Cardiac muscle cell (in vitro differentiated cells and primary cell): ENCODE results near the gene PNPO. TPM values are rescaled to one million over a fixed set of nuclear protein-coding genes. Genes with fewer than 3 reads are reported as not detected.

Experiments used
- DNase-seq, 2 donors: peaks; one replicate each; pipeline versions ENCODE4 v3.0.0 to v3.0.0-alpha.2; 2010 to 2017; ENCODE audit warnings: low read depth in 1 of 2, low spot score in 1 of 2
- H3K27ac ChIP-seq: fragments of 200-600 bp; sonication (generic); 2 replicates; pipeline ENCODE4 v1.5.1; 2016
- H3K27me3 ChIP-seq: fragments of 200-600 bp; sonication (generic); 2 replicates; pipeline ENCODE4 v1.6.0; 2016; ENCODE audit warnings: control low read depth
- H3K36me3 ChIP-seq: fragments of 200-600 bp; sonication (generic); 2 replicates; pipeline ENCODE4 v1.5.1; 2016; ENCODE audit warnings: control low read depth
- H3K4me1 ChIP-seq: fragments of 200-600 bp; sonication (generic); 2 replicates; pipeline ENCODE4 v1.8.1; 2017; ENCODE audit warnings: low read depth, mild to moderate bottlenecking, mixed run types
- H3K4me3 ChIP-seq: fragments of 200-600 bp; sonication (generic); 2 replicates; pipeline ENCODE4 v1.5.1; 2016; ENCODE audit warnings: mild to moderate bottlenecking
- H3K9me3 ChIP-seq: fragments of 200-600 bp; sonication (generic); 2 replicates; pipeline ENCODE4 v1.5.1; 2017; ENCODE audit warnings: low read depth, mild to moderate bottlenecking, control low read depth
- CTCF ChIP-seq: IDR thresholded peaks from 2 replicates; pipeline ENCODE4 v1.5.1; 2012; ENCODE audit warnings: low read depth, mild to moderate bottlenecking, low read length
- polyA plus RNA-seq: library from polyadenylated mRNA; unstranded; fragments of >200 nt; fragmentation: Nextera tagmentation; extraction: Ambion mirVana; gene quantifications from 2 replicates; pipeline ENCODE4 v1.2.1, GENCODE V29; 2016
- total RNA-seq: library from RNA; depleted of rRNA; stranded (reverse); fragments of >200 nt; gene quantifications from 2 replicates; pipeline ENCODE4 v1.2.3, GENCODE V29; 2016

Gene PNPO
- total and polyA plus RNA-seq, 2 experiments from 2014 or later, result 11.7 to 12.9 TPM

GRCh38 chr17:47914306-47914948 is 26.9 kb upstream of the PNPO start:
- Histone ChIP-seq H3K4me3 (no peak overlapping the region), H3K36me3 (peaks cover 10% of the 10 kb centered on the region), H3K27ac (no peak overlapping the region), H3K4me1 (peaks cover 3% of the 10 kb centered on the region), H3K27me3 (no peaks in the 10 kb centered on the region), H3K9me3 (no peaks in the 10 kb centered on the region)
- DNase-seq, result no peak
- no peak for TF ChIP-seq CTCF

GRCh38 chr17:47915776-47916398 is 25.5 kb upstream of the PNPO start:
- DNase-seq, result no peak
- Histone ChIP-seq H3K36me3 (peaks cover 10% of the 10 kb centered on the region), H3K27me3 (no peaks in the 10 kb centered on the region), H3K4me1 (peaks cover 3% of the 10 kb centered on the region), H3K4me3 (no peak overlapping the region), H3K9me3 (no peaks in the 10 kb centered on the region), H3K27ac (no peak overlapping the region)
- TF ChIP-seq CTCF, result no peak

DNA sequence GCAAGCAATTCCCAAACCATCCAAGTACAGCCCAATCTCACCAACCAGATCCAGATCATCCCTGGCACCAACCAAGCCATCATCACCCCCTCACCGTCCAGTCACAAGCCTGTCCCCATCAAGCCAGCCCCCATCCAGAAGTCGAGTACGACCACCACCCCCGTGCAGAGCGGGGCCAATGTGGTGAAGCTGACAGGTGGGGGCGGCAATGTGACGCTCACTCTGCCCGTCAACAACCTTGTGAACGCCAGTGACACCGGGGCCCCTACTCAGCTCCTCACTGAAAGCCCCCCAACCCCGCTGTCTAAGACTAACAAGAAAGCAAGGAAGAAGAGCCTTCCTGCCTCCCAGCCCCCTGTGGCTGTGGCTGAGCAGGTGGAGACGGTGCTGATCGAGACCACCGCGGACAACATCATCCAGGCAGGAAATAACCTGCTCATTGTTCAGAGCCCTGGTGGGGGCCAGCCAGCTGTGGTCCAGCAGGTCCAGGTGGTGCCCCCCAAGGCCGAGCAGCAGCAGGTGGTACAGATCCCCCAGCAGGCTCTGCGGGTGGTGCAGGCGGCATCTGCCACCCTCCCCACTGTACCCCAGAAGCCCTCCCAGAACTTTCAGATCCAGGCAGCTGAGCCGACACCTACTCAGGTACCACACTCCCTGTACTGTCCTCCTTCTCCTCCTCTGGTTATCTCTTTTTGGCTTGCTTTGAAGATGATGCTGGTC is 24.7 kb upstream of the PNPO start:
- Histone ChIP-seq H3K36me3 (peaks cover 10% of the 10 kb centered on the region), H3K9me3 (no peaks in the 10 kb centered on the region), H3K27ac (no peak overlapping the region), H3K27me3 (no peaks in the 10 kb centered on the region), H3K4me1 (peaks cover 3% of the 10 kb centered on the region), H3K4me3 (no peak overlapping the region)
- DNase-seq, result no peak
- TF ChIP-seq CTCF, result no peak

- Histone ChIP-seq H3K27me3 (no peaks in the 10 kb centered on the region), H3K4me1 (peaks cover 3% of the 10 kb centered on the region), H3K27ac (no peak overlapping the region), H3K9me3 (no peaks in the 10 kb centered on the region), H3K36me3 (peaks cover 10% of the 10 kb centered on the region), H3K4me3 (no peak overlapping the region)
- TF ChIP-seq CTCF, result no peak
- DNase-seq, result no peak
Measured at GRCh38 chr17:47917581-47917980, 23.8 kb upstream of the PNPO start.

GRCh38 chr17:47918006-47918405 is 23.4 kb upstream of the PNPO start:
- Histone ChIP-seq H3K36me3 (peaks cover 10% of the 10 kb centered on the region), H3K4me1 (peaks cover 3% of the 10 kb centered on the region), H3K4me3 (no peak overlapping the region), H3K9me3 (no peaks in the 10 kb centered on the region), H3K27me3 (no peaks in the 10 kb centered on the region), H3K27ac (no peak overlapping the region)
- no peak for DNase-seq
- TF ChIP-seq CTCF, result no peak
